Measurements from ENCODE around the gene ADAM12.

Gene ADAM12

GRCh38 chr10:126126866-126127265, 261.4 kb downstream of the ADAM12 start:
- Histone ChIP-seq H3K79me2 (ENCODE audit: insufficient read depth, low read length) (no peaks in the 10 kb centered on the region), H3K9ac (ENCODE audit: low read depth, low read length, poor library complexity, severe bottlenecking) (no peak overlapping the region), H3K4me1 (ENCODE audit: insufficient read depth, low read length, poor library complexity, severe bottlenecking) (no peaks in the 10 kb centered on the region), H2AFZ (ENCODE audit: low read length) (no peak overlapping the region), H3K9me3 (ENCODE audit: insufficient read depth, low read depth, low read length) (no peaks in the 10 kb centered on the region; the same call in 1 of the 2 replicates), H3K36me3 (ENCODE audit: insufficient read depth, low read length) (no peaks in the 10 kb centered on the region), H3K4me2 (ENCODE audit: low read depth, low read length, poor library complexity, severe bottlenecking) (no peak overlapping the region), H3K4me3 (ENCODE audit: low read length, poor library complexity, severe bottlenecking) (no peak overlapping the region), H4K20me1 (ENCODE audit: insufficient read depth, low read length, poor library complexity, severe bottlenecking) (no peaks in the 10 kb centered on the region), H3K27me3 (ENCODE audit: insufficient read depth, low read length, poor library complexity, severe bottlenecking) (no peaks in the 10 kb centered on the region), H3F3A (ENCODE audit: low read depth) (no peaks in the 10 kb centered on the region), H3K9me2 (replicated peaks; ENCODE audit: low read depth, low read length) (no peaks in the 10 kb centered on the region; the same call in 1 of the 2 replicates)
- TF ChIP-seq CTCF (conservative IDR thresholded peaks at IDR 0.05; ENCODE audit: low read length): no peak
- TF ChIP-seq EZH2phosphoT487 (IDR thresholded peaks at IDR 0.05; ENCODE audit: borderline replicate concordance): no peak

GRCh38 chr10:126126023-126126422, 262.3 kb downstream of the ADAM12 start:
- no peak overlapping the region for H3K4me3 ChIP-seq (ENCODE audit: low read length, poor library complexity, severe bottlenecking)
- H3K9ac ChIP-seq (ENCODE audit: low read depth, low read length, poor library complexity, severe bottlenecking): no peak overlapping the region
- TF ChIP-seq CTCF (conservative IDR thresholded peaks at IDR 0.05; ENCODE audit: low read length) (no peak), EZH2phosphoT487 (IDR thresholded peaks at IDR 0.05; ENCODE audit: borderline replicate concordance) (no peak)
- no peak overlapping the region for H3K4me2 ChIP-seq (ENCODE audit: low read depth, low read length, poor library complexity, severe bottlenecking)
- H2AFZ ChIP-seq (ENCODE audit: low read length): no peak overlapping the region
- H4K20me1 ChIP-seq (ENCODE audit: insufficient read depth, low read length, poor library complexity, severe bottlenecking): no peaks in the 10 kb centered on the region
- no peaks in the 10 kb centered on the region for H3K36me3 ChIP-seq (ENCODE audit: insufficient read depth, low read length)
- no peaks in the 10 kb centered on the region for H3K27me3 ChIP-seq (ENCODE audit: insufficient read depth, low read length, poor library complexity, severe bottlenecking)
- no peaks in the 10 kb centered on the region; the same call in 1 of the 2 replicates for H3K9me3 ChIP-seq (ENCODE audit: insufficient read depth, low read depth, low read length)
- no peaks in the 10 kb centered on the region; the same call in 1 of the 2 replicates for H3K9me2 ChIP-seq (replicated peaks; ENCODE audit: low read depth, low read length)
- no peaks in the 10 kb centered on the region for H3F3A ChIP-seq (ENCODE audit: low read depth)
- no peaks in the 10 kb centered on the region for H3K79me2 ChIP-seq (ENCODE audit: insufficient read depth, low read length)
- H3K4me1 ChIP-seq (ENCODE audit: insufficient read depth, low read length, poor library complexity, severe bottlenecking): no peaks in the 10 kb centered on the region

GRCh38 chr10:126124668-126125349, 263.5 kb downstream of the ADAM12 start:
- Histone ChIP-seq H3K27me3 (ENCODE audit: insufficient read depth, low read length, poor library complexity, severe bottlenecking) (no peaks in the 10 kb centered on the region), H3K9me3 (ENCODE audit: insufficient read depth, low read depth, low read length) (no peaks in the 10 kb centered on the region; the same call in 1 of the 2 replicates), H3K4me3 (ENCODE audit: low read length, poor library complexity, severe bottlenecking) (no peak overlapping the region), H3K9ac (ENCODE audit: low read depth, low read length, poor library complexity, severe bottlenecking) (no peak overlapping the region), H3F3A (ENCODE audit: low read depth) (no peaks in the 10 kb centered on the region), H2AFZ (ENCODE audit: low read length) (no peak overlapping the region), H3K9me2 (replicated peaks; ENCODE audit: low read depth, low read length) (no peaks in the 10 kb centered on the region; the same call in 1 of the 2 replicates), H3K36me3 (ENCODE audit: insufficient read depth, low read length) (no peaks in the 10 kb centered on the region), H3K4me1 (ENCODE audit: insufficient read depth, low read length, poor library complexity, severe bottlenecking) (no peaks in the 10 kb centered on the region), H4K20me1 (ENCODE audit: insufficient read depth, low read length, poor library complexity, severe bottlenecking) (no peaks in the 10 kb centered on the region), H3K4me2 (ENCODE audit: low read depth, low read length, poor library complexity, severe bottlenecking) (no peak overlapping the region), H3K79me2 (ENCODE audit: insufficient read depth, low read length) (no peaks in the 10 kb centered on the region)
- TF ChIP-seq EZH2phosphoT487 (IDR thresholded peaks at IDR 0.05; ENCODE audit: borderline replicate concordance) (no peak), CTCF (conservative IDR thresholded peaks at IDR 0.05; ENCODE audit: low read length) (no peak)

Measured in Loucy (cell line).